Transverse colon (tissue), 4 donors: ENCODE measurements around the gene C3orf62. TPM values are rescaled to one million over a fixed set of nuclear protein-coding genes. Genes with fewer than 3 reads are reported as not detected.

Experiments used
- DNase-seq: peaks from one replicate; pipeline ENCODE4 v3.0.0-alpha.2; 2019
- H3K27ac ChIP-seq, 4 donors: fragments of 200-600 bp; sonication (generic); 2 replicates each; pipeline ENCODE4 v1.5.1; 2016 to 2018; ENCODE audit warnings: inconsistent platforms in 4 of 4
- H3K27me3 ChIP-seq: fragments of 200-600 bp; sonication (generic); 2 replicates; pipeline ENCODE4 v1.5.1; 2017; ENCODE audit warnings: inconsistent platforms
- H3K36me3 ChIP-seq, 4 donors: fragments of 200-600 bp; sonication (generic); 2 replicates each; pipeline ENCODE4 v1.5.1; 2017 to 2019; ENCODE audit warnings: inconsistent platforms in 4 of 4
- H3K4me1 ChIP-seq, 4 donors: fragments of 200-600 bp; sonication (generic); 2 replicates each; pipeline ENCODE4 v1.5.1; 2017 to 2020; ENCODE audit warnings: inconsistent platforms in 4 of 4
- H3K4me3 ChIP-seq, 4 donors: fragments of 200-600 bp; sonication (generic); 1 replicate in 1 of 4; 2 replicates in 3 of 4; pipeline versions ENCODE4 v1.5.1 to v1.6.1; 2017 to 2019; ENCODE audit warnings: inconsistent platforms in 4 of 4
- H3K9me3 ChIP-seq, 2 donors: fragments of 200-600 bp; sonication (generic); 2 replicates each; pipeline ENCODE4 v1.5.1; 2017 to 2019; ENCODE audit warnings: inconsistent platforms in 2 of 2
- CTCF ChIP-seq, 5 experiments: fragments of 200-600 bp in 3 of 5; fragments of 450-650 bp in 2 of 5; sonication (generic) in 3 of 5; IDR thresholded peaks; 1 replicate in 2 of 5; 2 replicates in 3 of 5; pipeline ENCODE4 v1.5.1; 2016 to 2017; ENCODE audit warnings: antibody characterized with exemption in 5 of 5, inconsistent platforms in 3 of 5, mild to moderate bottlenecking in 2 of 5, moderate library complexity in 1 of 5
- EP300 ChIP-seq: sonication (generic); formaldehyde crosslinking; IDR thresholded peaks from one replicate; pipeline ENCODE4 v1.6.1; 2017; ENCODE audit warnings: antibody characterized with exemption, low read depth
- POLR2A ChIP-seq: fragments of 450-650 bp; IDR thresholded peaks from one replicate; pipeline ENCODE4 v1.6.1; 2016; ENCODE audit warnings: antibody characterized with exemption, mild to moderate bottlenecking, moderate library complexity
- POLR2AphosphoS5 ChIP-seq, 3 donors: sonication (generic); formaldehyde crosslinking; IDR thresholded peaks; one replicate each; pipeline ENCODE4 v1.6.1; 2016; ENCODE audit warnings: antibody characterized with exemption in 3 of 3
- WGBS, 2 donors: methylation state at CpG; one replicate each; pipeline ENCODE4 v1.1.5; 2018; ENCODE audit warnings: low coverage in 1 of 2; 5-methylcytosine and 5-hydroxymethylcytosine counted together
- in situ Hi-C, 4 donors: fragments of 200-750 bp; cut with MboI; loops; one replicate each; pipeline versions ENCODE4 v1.15.0 to v1.15.1; 2017; ENCODE audit warnings: low sequenced_read_pairs in 3 of 4, low pct_ligation_motif_present in 1 of 4, low pct_unique_long_range_greater_than_20kb in 1 of 4
- intact Hi-C: fragments of 100-400 bp; cut with DNase I; formaldehyde crosslinking; loops from one replicate; pipeline ENCODE4 v1.15.1; 2023; ENCODE audit warnings: low total_unique reads
- total RNA-seq, 4 donors: library from RNA; depleted of rRNA; stranded (reverse); fragments of >200 nt; gene quantifications; one replicate each; pipeline ENCODE4 v1.1.0, GENCODE V29; 2016

C3orf62 gene
- total RNA-seq, 4 donors from 2014 or later, result 2.4 to 13.5 (median 5.3) TPM

GRCh38 chr3:49313896-49314688 is 37.1 kb upstream of the C3orf62 start:
- intact Hi-C loops, result loop anchor here (5.0 kb wide), 1 partner anchor 1042 kb away; no protein-coding TSS in a partner anchor
- Histone ChIP-seq H3K36me3 (peaks cover 0 to 39% (median 18%) of the 10 kb centered on the region in 4 donors), H3K4me1 (no peaks in the 10 kb centered on the region), H3K27me3 (no peaks in the 10 kb centered on the region), H3K27ac (no peak overlapping the region), H3K4me3 (no peak overlapping the region), H3K9me3 (no peaks in the 10 kb centered on the region)
- 94 to 100% methylated on average over 1 of the region's 1 CpG for WGBS, 2 donors
- DNase-seq, result no peak
- in situ Hi-C loops, result no loop called here
- TF ChIP-seq CTCF (IDR thresholded peaks at IDR 0.05) (no peak), POLR2A (no peak), EP300 (no peak), POLR2AphosphoS5 (IDR thresholded peaks at IDR 0.05) (no peak)

- no peak for DNase-seq
- in situ Hi-C loops (no loop called here), intact Hi-C loops (loop anchor here (5.0 kb wide), 1 partner anchor 1039 kb away; no protein-coding TSS in a partner anchor)
- H3K4me3 ChIP-seq, result no peak overlapping the region
- no peaks in the 10 kb centered on the region for H3K27me3 ChIP-seq
- TF ChIP-seq EP300 (no peak), CTCF (IDR thresholded peaks at IDR 0.05) (no peak), POLR2AphosphoS5 (IDR thresholded peaks at IDR 0.05) (no peak)
- H3K4me1 ChIP-seq, result no peaks in the 10 kb centered on the region
- no peaks in the 10 kb centered on the region for H3K9me3 ChIP-seq
- no peak overlapping the region for H3K27ac ChIP-seq
- 96 to 98% methylated on average over 3 of the region's 3 CpGs for WGBS, 2 donors
- peaks cover 0 to 30% (median 14%) of the 10 kb centered on the region in 4 donors for H3K36me3 ChIP-seq
These were observed 34.3 kb upstream of the C3orf62 start for GRCh38 chr3:49311283-49311682.

GRCh38 chr3:49310677-49311076 is 33.6 kb upstream of the C3orf62 start:
- intact Hi-C loops (loop anchor here (5.0 kb wide), 1 partner anchor 1038 kb away; no protein-coding TSS in a partner anchor), in situ Hi-C loops (no loop called here)
- H3K4me3 ChIP-seq, result no peak overlapping the region
- H3K27me3 ChIP-seq, result no peaks in the 10 kb centered on the region
- no peak overlapping the region for H3K27ac ChIP-seq
- H3K4me1 ChIP-seq, result no peaks in the 10 kb centered on the region
- WGBS, 2 donors, result 94 to 100% methylated on average over 1 of the region's 1 CpG
- H3K9me3 ChIP-seq, result no peaks in the 10 kb centered on the region
- DNase-seq, result no peak
- peaks cover 0 to 35% (median 12%) of the 10 kb centered on the region in 4 donors for H3K36me3 ChIP-seq
- no peak for TF ChIP-seq EP300
- TF ChIP-seq POLR2AphosphoS5 (IDR thresholded peaks at IDR 0.05), result no peak
- TF ChIP-seq POLR2A, result no peak
- TF ChIP-seq CTCF (IDR thresholded peaks at IDR 0.05), result no peak

GRCh38 chr3:49305608-49306007 is 28.6 kb upstream of the C3orf62 start:
- Histone ChIP-seq H3K36me3 (peaks cover 0 to 68% (median 32%) of the 10 kb centered on the region in 4 donors), H3K27me3 (no peaks in the 10 kb centered on the region), H3K27ac (no peak overlapping the region), H3K9me3 (no peaks in the 10 kb centered on the region), H3K4me3 (no peak overlapping the region), H3K4me1 (no peaks in the 10 kb centered on the region)
- WGBS, 2 donors, result 94 to 100% methylated on average over 1 to 5 of the region's 5 CpGs
- intact Hi-C loops (no loop called here), in situ Hi-C loops (no loop called here)
- DNase-seq, result no peak
- TF ChIP-seq EP300, result no peak
- TF ChIP-seq POLR2AphosphoS5 (IDR thresholded peaks at IDR 0.05), result no peak
- no peak for TF ChIP-seq CTCF (IDR thresholded peaks at IDR 0.05)
- TF ChIP-seq POLR2A, result no peak
